Measurements from ENCODE around the gene AGO4.
A peak's percentile ranks its signal among the peaks of the same experiment; 100 is the strongest.
"Not testable (repeated sequence)": the region's sequence is repeated elsewhere in the genome, so short reads cannot be mapped to it uniquely, and the experiment has no call there.

AGO4 gene

DNA sequence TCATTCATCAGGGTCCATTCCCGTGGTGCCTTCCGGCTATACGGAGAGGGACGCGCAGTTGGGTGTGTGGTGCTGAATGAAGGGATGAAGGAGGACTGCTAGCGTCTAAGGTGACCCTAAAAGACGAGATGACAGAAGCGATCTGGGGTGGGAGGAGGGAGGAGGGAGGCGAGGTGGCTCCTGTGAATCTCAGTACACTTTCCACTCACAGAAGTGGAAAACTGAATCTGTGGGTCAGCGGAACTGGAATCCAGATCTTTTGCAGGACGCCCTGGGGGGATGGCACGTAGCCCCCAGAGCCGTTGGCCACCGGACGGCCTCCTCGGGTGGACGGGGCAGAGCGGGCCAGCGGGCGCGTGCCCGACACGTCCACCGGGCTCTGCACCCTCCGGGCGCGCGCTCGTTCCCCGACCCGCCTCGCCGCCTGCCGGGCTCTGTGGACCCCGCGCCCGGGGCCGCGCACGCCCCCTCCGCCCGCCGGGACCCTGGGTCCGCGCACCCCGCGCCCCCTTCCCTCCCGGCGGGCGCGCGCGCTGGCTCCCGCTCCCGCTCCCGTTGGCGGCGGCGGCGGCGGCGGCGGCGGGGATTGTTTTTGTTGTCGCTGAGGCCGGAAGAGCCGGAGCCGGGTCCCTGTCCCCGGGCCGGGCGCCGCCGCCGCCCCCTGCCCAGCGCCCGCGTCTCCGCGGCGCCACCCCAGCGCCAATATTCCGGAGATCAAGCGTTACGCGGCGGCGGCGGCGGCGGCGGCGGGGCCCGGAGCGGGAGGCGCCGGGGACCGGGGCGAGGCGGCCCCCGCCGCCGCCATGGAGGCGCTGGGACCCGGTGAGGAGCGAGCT lies at the start of gene AGO4:
TSS of gene AGO4 (plus strand) at position 403 of the 836 bp plus-strand sequence. CDS start at position 804, 401 bp downstream.
- DNase-seq = peak in 45 of 51 donors; percentile 4 to 77 (median 48)

DNA sequence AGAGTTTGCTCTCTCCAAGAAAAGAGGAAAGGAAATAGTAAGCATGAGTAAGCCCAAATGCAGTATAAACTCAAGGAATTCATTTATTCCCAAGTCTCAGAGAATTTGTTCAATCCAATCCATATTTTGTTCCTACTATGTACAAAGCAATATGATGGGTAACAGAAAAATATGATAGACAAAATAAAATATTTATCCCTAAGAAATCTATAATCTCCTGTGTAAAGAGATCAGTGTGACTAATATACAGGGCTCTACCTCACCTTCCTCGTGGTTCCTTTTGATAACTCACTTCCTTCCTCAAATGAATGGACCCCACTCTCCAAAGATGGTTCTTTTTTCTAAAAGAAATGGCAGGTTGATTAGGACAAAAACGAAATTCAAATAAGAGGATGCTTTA lies 45.7 kb upstream of the AGO4 start:
- DNase-seq = no peak

DNA sequence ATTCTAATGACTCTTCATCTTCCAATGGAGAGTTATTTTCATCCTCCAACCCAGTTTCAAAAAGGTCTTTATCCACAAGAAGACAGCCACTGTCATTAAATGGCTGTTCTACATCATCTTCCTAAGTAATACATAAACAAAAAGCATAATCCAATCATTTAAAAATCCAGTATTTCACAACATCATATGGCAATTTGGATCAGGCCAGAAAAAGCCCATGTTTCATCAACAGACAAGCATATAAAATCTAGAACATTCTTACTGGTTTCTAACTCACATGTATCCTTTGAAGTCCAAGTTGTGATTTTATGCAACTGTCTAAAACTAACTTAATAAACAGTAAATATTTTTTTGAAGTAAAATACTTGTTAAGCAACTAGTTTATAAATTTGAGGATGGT lies 44.6 kb upstream of the AGO4 start:
- no peak for DNase-seq

DNA sequence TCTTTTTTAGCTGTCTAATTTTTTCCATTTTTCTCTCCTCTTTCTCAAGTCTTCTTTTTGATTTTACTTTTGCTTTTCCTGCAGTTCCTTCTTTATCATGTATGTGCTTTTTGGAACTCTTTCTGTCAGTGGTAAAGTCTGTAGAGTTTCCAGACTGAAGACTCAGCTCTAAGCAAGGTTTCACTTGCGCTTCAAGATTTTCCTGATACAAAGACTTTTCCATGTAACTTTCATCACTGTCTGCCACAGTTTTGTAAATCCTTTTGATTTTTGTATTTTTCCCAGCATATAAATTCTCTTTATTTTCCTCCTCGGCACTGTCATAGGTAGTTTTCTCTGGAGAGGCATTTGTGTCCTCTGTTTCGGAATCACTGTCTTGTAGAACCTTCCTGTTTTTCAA lies 43.5 kb upstream of the AGO4 start:
- DNase-seq = no peak

DNA sequence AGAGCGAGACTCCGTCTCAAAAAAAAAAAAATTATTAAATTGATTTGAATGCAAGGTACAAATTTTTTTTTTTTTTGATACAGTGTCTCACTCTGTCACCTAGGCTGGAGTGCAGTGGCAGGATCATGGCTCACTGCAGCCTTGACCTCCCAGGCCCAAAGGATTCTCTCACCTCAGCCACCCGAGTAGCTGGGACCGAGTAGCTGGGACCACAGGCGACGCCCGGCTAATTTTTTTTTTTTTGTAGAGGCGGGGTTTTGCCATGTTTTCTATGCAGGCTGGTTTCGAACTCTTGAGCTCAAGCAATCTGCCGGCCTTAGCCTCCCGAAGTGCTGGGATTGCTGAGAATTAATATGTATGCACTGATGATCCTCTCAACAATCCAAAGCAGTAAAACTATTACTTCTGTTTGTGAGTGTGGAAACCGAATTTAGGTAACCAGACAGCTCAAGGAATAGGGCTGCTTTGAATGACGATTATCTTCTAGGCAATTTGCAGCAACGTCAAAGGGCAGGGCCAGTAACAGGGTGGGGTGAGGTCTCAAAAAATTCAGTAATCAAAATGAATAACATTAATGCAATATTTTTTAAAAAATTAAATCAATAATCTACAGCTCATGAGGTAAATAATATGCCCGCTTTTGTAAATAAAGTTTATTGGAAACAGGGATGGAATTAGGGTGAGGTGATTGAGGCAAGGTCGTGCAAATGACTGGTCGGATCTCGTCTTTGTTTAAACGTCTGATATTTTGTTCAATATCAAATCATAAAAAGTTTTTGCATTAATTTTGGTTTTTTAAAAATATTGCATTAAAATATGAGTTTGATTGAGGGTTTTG lies 39.2 kb upstream of the AGO4 start:
- no peak for DNase-seq

DNA sequence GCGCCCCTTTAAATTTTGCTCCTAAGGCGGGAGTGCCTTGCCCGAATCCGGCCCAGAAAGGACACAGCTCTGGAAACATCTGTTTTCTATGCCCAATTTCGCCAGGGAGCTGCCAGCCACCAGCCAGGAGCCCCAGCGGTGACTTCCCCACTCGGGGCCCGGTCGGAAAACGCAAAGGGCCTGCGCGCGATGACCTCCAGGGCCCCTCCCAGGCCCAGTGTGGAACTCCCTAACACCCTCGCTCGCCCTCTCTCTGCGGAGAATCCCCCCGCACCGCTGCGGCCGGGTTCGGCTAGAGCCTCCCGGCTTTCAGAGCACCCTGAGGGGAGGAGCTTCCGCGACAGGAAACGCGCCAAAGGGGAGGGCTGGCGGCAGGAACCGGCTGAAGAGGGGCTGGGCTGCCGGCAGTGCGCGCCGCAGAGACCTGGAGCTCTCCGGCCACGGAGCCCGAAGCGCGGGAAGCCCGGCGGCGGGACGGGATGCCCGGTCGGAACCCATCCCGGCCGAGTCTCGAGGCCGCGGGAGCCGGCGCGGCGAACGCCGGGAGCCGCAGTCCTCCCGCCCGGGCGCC lies 38.5 kb upstream of the AGO4 start:
- DNase-seq = peak in 48 of 51 donors; percentile 3 to 73 (median 45)

DNA sequence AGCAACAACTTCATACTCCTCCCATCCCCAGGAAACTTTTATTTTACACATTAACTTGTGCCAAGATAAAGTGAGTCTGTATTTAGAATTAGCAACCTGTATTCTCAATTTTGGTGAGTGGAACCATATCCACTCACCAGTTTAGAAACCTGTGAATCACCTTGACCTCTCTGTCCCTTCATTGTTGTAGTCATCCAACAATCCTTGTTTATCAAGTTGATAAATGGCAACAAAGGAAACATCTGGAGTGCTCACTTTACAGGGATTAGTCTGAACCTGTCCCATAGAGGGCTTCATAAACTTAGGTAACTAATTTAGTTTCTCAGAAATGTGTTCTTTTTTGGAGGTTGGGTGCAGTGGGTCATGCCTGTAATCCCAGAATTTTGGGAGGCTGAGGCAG lies 34.1 kb upstream of the AGO4 start:
- no peak for DNase-seq

DNA sequence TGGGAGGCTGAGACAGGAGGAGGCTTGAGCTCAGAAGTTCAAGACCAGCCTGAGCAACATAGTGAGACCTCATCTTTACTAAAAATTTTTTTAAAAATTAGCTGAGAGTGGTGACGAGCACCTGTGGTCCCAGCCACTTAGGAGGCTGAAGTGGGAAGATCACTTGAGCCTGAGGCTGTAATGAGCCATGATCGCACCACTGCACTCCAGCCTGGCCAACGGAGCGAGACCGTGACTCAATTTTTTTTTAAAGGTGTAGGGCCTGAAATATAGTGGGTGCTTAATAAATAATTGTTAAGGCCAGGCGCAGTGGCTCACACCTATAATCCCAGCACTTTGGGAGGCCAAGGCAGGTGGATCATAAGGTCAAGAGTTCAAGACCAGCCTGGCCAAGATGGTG lies 31.6 kb upstream of the AGO4 start:
- not testable (repeated sequence) for DNase-seq

DNA sequence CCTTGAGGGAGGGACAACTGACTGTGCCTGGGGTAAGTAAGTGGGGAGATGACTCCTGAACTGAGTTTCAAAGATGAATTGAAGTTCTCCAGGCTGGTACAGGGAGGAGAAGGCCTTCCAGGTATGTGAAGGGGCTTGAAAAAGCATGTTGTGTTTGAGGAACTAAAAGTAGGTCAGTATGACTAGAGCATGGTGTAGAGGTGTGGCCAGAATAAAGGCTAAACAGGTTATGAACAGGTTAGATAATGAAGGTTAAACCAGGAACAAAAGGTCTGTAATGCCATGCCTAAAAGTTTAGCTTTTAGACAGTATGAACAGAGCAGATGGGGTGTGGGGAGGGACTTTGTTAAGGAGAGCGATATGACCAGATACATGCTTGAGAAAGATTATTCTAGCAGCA lies 30.7 kb upstream of the AGO4 start:
- DNase-seq = no peak

DNA sequence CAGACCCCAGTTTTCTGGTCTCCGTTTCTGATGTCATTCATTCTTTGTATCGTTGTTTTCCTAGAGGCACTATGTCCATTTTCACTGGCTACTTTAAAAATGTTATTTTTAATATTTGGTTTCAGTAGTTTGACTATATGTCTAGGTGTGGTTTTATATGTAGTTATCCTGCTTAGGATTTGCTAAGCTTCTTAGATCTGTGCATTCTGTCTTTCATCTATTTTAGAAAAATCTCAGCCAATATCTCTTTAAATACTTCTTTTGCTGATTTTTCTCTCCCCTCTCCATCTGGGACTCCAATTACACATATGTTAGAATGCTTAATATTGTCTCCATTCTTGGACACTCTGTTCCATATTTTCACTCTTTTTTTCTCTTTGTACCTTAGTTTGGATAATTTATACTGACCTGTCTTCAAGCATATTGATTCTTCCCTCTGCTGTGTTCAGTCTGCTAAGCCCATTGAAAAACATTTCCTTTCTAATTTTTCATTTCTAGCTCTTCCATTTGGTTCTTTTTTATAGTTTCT lies 24.7 kb upstream of the AGO4 start:
- no peak for DNase-seq

DNA sequence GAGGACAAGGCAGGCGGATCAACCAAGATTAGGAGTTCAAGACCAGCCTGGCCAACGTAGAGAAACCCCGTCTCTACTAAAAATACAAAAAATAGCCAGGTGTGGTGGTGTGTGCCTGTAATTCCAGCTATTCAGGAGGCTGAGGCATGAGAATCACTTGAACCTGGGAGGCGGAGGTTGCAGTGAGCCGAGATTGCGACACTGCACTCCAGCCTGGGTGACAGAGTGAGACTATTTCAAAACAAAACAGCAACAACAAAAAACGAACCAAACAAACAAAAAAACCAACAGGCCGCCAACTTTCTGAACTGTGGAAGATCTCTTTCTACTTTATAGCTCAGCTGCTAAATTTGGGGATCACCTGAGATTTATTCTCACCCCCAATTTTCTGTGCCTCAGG lies 23.5 kb upstream of the AGO4 start:
- not testable (repeated sequence) for DNase-seq

DNA sequence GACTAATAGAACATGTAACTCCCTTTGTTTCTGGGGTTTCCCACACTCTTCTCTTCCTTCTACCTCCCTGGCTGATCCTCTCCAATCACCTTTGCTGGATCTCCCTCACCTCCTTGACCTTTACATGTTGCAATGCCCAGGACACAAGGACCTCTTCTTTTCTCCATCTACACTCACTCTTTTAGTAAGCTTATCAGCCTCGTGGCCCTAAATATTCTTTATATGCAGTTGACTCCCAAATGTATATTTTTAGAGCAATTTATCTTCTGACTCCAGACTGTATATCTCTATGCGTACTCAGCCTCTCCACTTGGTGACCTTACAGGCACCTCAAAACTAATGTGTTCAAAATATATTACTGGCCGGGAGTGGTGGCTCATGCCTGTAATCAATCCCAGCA lies 19.7 kb upstream of the AGO4 start:
- DNase-seq = no peak

DNA sequence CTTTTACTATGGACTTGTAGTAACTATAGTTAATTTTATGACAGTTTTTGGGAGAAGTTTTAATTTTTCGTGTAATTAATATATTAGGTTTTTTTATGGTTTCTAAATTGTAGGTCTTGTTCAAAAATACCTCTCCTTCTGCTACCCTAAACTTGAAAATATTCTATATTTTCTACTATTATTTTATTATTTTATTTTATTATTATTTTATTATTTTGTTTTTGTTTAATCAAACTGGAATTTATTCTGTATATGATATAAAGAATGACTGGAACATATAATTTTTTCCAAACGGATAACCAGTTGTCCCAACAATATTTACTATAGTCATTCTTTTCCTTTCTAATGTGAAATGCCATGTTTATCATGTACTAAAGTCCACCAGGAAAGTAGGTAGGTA lies 17.1 kb upstream of the AGO4 start:
- DNase-seq = no peak

DNA sequence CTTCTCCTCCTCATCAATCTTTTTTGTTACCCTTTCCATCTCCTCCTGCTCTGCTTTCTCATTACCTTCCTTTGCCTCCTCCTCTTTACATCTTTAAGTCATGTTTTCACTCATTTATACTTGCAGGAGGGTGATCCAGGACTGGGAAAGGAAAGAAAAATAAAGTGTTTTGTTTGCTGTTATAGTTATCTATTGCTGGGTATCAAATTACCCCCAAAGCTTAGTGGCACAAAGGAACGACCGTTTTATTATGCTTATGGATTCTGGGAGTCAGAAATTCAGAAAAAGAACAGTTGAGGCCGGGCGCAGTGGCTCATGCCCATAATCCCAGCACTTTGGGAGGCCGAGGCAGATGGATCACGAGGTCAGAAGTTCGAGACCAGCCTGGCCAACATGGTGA lies 12.5 kb upstream of the AGO4 start:
- DNase-seq = no peak

DNA sequence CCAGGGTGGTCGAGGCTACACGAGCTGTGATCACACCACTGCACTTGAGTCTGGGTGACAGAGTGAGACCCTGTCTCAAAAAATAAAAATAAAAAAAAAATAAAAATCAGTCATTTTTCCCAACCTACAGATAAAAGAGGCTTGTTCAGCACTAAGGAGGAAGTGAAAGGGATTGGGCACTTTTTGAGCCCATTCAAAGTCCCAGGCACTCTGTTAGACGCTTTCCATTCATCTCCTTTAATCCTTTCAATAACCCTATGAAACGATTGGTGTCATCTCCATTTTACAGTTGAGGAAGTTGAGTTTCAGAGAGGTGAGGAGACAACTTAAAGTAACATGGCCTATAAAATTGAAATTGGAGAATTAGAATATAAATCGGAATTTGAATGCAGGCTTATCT lies 10.4 kb upstream of the AGO4 start:
- no peak for DNase-seq

DNA sequence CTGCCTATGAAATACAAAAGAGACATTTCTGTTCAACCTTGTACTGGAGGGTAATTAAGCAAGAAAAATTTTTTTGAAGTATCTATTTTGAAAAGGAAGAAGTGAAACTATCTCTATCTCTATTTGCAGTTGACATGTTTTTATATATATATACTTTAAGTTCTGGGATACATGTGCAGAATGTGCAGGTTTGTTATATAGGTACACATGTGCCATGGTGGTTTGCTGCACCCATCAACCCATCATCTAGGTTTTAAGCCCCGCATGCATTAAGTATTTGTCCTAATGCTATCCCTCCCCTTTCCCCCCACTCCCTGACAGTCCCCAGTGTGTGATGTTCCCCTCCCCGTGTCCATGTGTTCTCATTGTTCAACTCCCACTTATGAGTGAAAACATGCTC lies 9.8 kb upstream of the AGO4 start:
- DNase-seq = not testable (repeated sequence)

DNA sequence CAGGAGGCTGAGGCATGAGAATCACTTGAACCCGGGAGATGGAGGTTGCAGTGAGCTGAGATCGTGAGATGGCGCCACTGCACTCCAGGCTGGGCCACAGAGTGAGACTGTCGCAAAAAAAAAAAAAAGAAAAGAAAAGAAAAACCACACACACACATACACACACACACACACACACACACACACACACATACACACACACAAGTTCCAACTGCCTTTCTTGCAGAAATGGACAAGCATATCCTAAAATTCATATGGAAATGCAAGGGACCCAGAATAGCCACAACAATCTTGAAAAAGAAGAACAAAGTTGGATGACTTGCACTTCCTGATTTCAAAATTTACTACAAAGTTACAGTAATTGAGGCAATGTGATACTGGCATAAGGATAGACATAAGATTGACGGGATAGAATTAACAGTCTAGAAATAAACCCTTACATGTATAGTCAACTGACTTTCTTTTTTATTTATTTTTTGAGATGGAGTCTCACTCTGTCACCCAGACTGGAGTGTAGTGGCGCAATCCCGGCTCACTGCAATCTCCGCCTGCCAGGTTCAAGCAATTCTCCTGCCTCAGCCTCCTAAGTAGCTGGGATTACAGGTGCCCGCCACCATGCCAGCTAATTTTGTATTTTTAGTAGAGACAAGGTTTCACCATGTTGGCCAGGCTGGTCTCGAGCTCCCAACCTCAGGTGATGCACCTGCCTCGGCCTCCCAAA lies 7.5 kb upstream of the AGO4 start:
- not testable (repeated sequence) for DNase-seq

DNA sequence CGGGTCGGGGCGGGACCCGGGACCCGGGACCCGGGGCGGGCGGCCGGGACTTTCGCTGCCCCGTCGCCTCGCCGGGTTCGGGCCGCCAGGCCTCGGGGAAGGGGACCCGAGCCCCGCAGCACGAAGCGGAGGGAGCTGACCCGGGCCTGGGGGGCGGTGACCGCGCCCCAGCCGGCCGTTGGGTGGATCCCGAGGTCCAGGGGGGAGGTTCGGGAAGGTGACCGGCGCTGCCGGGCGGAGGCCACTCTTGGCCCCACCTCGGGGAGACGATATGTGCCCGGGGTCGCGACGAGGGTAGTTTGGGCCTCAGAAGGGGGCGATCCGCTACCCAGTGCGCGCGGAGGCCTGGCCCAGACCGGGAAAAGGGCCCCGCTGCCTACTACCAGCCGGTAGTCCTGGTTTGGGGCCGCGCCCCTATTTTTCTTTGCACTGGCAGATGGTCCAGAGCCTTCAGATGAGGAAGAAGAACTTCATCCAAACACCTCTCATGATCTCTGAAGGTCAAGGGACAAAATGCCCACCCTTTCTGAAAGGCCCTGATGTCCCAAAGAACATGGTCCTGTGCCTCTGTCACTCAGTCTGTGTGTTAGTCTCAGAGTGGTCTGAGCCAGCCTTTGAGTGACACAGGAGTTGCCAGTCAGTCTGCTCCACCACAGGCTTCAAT lies 766 bp downstream of the AGO4 start:
- DNase-seq = peak in 31 of 51 donors; percentile 5 to 69 (median 21)

DNA sequence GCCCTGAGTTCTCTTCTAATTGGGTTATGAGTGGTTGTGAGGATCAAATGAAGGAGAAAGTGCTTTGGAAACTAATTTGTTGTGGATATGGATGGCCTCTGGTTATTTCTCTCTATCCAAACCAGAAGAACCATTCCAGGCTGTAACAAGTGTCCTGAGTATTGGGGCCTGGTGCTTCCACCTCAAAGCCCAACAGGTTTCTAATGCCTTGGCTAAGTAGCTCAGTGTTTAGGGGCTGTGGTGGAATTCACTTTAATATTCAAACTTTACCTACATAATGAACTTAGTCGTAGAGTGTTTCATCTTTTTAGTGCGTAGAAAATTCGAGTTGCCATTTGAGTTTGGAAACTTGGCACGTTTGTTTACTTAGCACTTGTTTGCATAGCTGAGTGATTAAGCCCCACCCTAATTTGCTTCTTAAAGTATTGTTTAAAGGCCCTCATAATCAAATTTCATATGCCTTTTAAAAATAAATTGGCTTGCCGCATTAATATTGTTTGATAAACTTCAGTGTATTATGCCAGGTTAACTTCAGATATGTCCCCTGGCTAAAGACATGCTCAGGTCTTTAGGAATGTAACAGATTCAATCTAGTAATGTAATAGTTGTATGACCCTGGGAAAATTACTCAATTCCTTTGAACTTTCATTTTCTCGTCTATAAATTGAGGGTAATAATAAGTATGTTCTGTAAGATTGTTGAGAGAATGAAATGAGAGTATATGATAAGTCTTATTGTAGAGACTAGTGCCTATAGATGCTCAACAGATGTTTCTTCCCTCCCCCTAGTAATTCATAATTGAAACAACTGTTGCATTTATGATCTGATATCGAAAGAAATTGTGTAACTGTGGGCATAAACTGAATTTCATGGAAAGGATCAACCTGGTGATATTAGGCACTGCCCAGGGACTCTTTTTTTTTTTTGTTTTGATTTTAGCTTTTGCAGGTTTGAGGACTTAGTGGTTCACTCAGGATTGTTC lies 1.6 kb downstream of the AGO4 start:
- DNase-seq = no peak
